HG02759 (cell line): Measurements from ENCODE around the gene CPA4.
"Not testable (repeated sequence)": the region's sequence is repeated elsewhere in the genome, so short reads cannot be mapped to it uniquely, and the experiment has no call there.

Experiments
- ATAC-seq: cut with Tn5 transposase; IDR thresholded peaks from one replicate; pipeline ENCODE4 v1.9.1; 2021; ENCODE audit warnings: mild to moderate bottlenecking, moderate library complexity; ENCODE audit not compliant: unreplicated experiment

Gene CPA4

DNA sequence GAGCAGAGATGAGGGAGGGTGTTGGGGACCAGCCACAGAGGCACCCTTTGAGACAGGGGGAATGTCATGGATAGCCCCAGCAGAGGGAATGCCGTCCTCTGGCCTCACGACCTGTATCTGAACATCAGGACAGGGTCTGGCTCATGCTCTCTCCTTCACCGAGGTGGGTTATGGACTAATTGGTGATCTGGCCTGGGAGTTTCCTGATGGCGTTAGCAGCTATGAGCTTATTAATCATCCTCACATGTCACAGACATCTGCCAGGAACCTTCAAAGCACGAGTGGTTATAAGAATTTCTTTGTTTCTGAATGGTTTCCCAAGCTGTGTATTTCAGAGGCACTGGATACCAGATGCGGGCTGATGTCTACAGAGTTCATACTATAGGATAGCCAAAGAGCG lies 6.9 kb downstream of the CPA4 start:
- no peak for ATAC-seq

DNA sequence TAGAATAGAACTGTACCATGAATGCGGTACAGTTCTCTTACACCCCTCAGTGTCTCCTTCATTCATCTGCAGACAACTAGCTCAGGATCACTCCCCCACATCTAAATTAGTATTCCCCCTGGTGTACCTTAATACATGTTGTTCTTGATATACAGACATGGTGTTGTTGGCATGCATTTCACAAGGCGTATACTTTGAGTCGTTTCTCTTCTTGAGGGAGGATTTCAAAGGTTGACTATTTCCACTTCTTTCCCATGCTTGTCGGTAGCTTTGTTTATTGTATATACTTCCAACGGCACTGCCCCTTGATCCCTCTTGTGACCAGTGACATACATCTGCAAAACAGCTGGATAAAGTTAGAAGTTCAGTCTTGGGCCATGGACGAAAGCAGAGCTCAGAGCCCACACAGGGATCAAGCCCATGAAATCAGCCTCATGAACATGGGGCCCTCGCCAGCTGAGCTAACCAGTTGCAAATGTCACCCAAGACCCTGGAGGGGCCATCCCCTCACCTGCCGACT lies 8.6 kb downstream of the CPA4 start:
- no peak for ATAC-seq

DNA sequence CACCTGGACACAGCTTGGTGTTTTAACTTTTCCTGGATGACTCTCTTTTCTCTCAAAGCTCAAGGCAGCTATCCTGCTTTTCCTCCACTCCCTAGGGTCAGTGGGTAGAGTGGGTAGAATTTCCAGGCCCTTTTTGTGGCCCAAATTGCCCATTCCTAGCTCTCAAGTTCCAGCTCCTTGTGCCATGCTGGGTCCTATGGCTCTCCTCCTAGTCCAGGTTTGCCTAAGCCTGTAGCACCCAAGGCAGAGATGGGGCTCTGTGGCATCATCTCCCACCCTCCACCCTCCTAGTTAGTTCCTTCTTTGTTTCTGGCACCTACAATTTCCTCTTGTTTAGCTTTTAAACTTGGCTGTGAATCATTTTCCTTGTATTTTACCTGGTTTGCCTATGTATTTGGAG lies 9.7 kb downstream of the CPA4 start:
- ATAC-seq: no peak

DNA sequence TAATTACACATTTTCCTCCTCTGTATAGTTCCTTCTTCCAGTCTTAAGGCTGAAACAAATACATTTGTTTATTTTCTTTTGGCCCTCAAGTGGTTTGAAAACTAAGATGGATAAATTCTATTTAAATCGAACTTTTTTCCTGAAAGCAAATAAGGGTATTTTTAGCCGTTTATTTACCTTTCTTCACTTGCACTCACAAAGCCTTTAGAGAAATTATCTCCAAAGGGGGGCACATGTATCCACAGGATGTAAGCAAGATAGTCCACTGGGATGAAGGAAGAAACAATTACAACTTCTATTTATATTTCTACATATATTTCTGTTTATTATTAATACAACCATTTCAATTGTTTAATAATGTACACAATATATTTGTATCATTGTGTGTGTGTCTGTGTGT lies 10.2 kb downstream of the CPA4 start:
- no peak for ATAC-seq

DNA sequence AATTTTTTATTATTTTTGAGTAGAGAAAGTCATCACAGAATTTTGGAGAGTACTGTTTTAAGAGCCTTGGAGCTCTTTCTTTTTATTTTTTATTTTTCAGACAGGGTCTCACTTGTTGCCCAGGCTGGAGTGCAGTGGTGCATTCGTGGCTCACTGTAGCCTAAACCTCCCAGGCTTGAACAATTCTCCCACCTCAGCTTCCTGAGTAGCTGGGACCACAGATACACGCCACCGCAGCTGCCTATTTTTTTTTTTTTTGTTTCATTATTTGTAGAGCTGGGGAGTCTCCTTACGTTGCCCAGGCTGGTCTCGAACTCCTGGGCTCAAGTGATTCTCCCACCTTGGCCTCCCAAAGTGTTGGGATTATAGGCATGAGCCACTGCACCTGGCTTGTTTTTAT lies 10.6 kb downstream of the CPA4 start:
- no peak for ATAC-seq

DNA sequence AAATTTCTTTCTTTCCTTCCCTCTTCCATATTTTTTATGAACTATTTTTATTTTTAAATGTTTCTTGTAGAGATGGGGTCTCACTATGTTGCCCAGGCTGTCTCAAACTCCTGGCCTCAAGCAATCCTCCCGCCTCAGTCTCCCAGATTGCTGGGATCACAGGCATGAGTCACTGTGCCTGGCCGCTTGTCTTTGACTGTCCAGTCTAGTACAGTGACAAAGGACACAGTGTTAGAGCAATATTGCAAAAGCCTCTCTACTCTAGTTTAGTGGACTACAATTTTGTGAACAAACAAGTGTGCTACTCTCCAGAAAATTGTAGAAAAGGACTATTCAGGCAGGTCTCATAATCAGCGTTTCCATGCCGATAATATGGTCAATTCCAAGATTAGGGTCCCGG lies 11.0 kb downstream of the CPA4 start:
- no peak for ATAC-seq

DNA sequence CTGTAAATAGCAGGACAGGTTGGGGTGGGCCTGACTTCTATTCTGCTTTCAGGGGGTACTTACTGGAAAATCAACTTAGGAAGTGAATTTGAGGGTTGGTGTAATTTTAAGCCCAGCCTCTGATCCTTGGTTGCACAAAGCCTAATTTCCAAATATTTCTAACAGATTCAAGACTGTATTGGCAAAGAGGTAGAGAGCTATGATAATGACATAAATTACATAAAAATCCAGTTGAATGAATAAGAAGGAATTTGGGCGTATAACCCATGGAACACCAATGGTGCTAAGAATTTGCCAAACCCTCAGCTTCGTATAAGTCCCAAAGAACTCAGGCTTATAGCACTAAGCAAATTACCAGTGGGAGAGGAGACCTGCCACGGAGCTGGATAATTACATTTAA lies 11.9 kb downstream of the CPA4 start:
- ATAC-seq: no peak

DNA sequence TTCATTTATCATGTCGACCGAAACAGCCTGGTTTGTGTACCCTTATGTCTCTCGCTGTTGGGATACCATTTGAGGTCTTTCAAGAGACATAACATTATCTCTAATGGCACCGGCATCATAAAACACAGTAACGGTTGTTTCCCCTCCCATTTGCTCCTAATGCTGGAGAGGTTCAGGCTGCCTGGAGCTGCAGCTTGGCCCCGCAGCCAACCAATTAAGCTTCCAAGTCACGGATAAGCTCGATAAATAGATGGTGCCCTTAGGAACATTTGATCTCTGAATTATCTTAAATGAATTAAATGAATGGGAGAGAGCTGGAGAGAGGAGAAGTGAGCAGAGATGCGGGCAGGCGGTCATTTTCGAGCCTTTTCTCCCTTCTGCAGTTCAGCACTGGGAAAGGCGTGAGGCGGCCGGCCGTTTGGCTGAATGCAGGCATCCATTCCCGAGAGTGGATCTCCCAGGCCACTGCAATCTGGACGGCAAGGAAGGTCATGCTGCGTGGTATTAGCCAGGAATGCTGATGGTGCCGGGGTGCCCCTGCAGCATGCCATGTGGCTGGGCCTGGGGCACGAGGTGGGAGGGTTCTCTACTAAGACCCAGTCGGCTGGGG lies 12.6 kb downstream of the CPA4 start:
- no peak for ATAC-seq

DNA sequence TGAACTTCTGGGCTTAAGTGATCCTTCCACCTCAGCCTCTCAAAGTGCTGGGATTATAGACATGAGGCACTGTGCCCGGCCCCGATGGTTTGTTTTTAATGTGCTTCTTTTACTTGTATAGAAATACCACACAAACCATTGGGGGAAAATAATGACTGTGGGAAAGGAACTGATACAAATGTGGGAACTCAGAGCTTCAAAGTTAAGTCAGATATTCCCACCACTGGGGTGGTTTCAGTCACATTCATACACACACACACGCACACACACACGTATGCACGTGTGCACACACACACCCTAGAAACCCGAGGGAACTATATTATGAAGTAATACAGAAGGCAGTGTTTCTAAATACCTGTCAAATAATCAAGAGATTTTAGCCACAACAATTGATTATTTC lies 17.0 kb downstream of the CPA4 start:
- ATAC-seq: no peak

DNA sequence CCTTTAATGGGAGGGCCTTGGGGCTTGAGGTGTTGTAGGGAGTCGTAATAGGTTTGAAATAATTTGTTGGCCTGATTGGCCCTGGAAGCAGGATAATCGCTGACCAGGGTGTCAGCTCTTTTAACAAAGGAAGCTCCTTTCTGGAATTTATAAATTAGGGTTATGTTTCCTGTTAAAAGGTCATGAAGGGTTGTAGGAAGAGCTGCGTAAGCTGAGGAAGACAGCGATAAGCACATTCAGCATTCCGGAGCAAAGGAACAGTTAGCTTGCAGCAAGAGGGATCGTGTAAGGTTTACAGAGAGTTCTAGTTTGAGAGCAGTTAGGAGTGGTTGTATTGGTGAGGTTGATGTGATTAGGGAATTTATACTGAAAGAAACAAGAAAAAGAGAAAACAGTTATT lies 21.3 kb downstream of the CPA4 start:
- ATAC-seq: no peak

DNA sequence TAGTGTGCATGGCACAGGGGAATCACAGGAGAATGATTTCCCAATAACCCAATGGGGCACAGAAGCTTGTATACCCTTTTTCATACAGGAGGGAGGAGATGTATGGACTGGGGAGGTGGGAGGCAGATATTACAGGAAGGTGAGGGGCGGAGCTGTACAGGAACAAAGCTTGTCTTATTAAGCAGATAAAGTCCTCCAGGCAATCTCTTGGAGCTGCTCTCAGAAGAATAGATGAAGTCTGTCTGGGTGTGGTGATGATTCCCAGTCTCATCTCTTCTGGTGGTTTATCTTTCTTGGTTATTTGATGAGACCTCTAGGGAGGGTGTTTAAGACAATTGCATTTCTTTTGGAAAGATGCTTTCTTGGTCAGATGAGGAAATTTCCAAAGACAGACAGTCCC lies 26.6 kb downstream of the CPA4 start:
- no peak for ATAC-seq

DNA sequence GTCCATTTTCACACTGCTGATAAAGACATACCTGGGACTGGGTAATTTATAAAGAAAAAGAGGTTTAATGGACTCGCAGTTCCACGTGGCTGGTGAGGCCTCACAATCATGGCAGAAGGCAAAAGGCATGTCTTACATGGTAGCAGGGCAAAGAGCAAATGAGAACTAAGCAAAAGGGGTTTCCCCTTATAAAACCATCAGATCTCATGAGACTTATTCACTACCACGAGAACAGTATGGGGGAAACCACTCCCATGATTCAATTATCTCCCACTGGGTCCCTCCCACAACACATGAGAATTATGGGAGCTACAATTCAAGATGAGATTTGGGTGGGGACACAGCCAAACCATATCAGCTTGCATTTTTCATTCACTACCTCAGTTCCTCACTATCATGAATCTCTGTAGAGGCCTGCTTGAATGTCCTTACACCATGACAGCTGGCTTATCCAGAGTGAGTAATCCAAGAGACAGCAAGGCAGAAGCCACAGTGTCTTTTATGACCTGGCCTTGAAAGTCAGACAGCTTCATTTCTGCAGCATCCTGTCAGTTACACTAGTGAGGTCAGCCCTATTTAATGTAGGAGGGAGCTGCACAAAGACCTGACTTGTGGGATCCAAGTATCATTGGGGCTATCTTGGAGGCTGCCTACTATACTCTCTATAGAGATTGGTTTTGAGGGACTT lies 28.7 kb downstream of the CPA4 start:
- not testable (repeated sequence) for ATAC-seq

DNA sequence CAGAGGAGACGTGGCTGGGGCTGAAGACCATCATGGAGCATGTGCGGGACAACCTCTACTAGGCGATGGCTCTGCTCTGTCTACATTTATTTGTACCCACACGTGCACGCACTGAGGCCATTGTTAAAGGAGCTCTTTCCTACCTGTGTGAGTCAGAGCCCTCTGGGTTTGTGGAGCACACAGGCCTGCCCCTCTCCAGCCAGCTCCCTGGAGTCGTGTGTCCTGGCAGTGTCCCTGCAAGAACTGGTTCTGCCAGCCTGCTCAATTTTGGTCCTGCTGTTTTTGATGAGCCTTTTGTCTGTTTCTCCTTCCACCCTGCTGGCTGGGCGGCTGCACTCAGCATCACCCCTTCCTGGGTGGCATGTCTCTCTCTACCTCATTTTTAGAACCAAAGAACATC lies 29.7 kb downstream of the CPA4 start:
- ATAC-seq: no peak

DNA sequence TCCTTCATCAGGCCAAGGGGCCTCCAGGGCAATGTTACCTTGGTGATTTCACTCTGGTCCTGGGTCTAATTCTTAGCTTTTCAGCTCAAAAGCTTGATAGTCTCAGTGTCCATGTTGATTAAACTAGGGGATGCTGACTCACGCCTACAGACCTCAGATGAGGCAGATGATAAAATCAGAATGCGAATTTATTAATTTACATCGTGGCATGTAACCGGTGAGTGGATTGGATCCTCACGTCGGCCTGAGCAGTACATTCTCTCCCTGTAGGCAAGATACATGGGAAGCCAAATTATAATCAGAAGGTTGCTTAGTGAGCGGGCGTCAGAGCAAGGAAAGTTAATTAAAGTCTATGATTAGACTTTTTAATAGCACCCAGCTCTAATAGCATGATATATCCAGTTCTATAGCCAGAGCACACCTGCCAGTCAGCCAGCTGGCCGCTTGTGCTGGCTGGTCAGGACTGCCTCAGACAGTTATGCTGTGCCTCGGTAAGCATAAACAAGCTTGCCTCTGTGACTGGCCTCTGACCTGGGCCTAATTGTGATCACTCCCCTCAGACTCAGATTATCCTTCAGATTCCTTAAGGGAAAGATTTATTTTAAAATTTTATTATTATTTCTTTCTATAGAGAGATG lies 31.5 kb downstream of the CPA4 start:
- ATAC-seq: no peak

DNA sequence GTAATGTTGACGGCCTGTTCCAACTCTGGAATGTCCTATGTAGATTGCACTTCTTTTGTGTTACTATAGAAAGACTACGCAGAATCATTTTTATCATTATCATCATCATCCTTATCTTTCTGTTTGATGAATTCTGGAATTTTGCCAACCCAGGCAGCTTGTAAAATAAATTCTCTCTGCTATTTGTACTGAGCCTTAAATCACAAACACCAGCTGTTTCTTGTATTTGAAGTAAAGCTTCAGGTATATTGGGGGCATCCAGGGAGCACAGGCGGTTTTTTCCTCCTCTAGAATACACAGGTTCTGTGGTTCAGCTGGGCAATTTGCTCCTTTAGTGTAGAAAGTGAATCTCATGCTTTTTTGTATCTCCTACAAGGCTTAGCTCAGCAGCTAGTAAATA lies 36.7 kb downstream of the CPA4 start:
- ATAC-seq: no peak

DNA sequence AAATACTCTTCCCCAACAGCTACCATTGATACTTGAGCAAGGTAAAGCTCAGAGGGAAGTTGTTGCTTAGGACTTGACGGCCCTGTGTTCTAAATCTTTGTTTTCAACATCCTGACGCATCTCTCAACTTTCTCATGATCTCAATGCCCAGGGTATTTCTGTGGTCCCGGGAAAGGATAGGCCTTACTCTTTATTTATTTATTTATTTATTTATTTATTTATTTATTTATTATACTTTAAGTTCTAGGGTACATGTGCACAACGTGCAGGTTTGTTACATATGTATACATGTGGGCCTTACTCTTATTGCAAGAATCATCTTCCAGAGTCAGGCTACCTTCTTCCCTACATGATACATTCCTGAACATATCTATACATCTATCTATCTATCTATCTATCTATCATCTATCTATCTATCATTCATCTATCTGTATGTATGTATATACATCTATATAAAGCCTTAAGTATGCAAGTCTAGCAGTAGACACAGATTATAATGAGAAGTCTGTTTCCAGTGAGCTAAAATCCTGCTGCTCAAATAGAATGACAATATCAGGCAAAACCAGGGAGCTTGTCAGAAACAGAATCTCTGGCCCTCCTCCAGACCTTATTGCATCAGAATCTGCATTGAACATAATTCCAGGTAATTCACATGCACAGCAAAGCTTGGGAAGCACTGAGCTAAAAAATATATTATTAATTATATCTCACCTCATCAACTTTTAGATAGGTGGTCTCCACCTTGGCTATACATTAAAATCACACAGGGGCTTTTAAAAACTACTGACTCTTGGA lies 39.5 kb downstream of the CPA4 start:
- no peak for ATAC-seq

DNA sequence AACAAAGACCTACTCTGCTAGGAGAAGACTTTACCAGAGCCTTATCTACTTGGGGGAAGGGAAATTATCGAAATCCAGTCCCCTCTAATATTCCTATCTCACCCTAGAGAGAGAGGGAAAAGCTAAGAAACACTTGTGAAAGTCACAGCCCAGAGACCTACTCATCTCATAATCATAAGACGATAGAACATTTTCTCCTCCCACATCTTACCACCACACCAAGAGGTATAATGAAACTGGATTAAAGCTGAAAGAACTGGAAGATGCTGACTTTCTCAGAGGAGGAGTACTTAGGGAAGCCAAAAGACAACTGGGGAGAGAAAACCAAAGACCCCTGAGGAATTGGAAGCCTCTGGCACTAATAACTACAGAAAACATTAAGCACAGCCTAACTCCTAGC lies 40.9 kb downstream of the CPA4 start:
- ATAC-seq: no peak

DNA sequence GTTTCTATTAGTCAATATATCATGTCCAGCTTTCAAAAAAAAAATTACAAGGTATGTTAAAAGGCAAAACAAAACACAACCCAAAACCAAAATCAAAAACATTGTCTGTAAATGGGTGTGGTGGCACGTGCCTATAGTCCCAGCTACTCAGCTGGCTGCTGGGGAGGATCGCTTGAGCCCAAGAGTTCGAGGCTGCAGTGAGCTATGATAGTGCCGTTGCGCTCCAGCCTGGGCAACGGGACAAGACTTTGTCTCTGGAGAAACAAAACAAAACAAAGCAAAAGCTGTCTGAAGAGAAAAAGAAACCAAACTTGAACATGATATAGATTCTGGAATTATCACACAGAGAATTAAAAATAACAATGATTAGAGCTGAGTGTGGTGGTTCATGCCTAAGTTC lies 41.3 kb downstream of the CPA4 start:
- no peak for ATAC-seq

DNA sequence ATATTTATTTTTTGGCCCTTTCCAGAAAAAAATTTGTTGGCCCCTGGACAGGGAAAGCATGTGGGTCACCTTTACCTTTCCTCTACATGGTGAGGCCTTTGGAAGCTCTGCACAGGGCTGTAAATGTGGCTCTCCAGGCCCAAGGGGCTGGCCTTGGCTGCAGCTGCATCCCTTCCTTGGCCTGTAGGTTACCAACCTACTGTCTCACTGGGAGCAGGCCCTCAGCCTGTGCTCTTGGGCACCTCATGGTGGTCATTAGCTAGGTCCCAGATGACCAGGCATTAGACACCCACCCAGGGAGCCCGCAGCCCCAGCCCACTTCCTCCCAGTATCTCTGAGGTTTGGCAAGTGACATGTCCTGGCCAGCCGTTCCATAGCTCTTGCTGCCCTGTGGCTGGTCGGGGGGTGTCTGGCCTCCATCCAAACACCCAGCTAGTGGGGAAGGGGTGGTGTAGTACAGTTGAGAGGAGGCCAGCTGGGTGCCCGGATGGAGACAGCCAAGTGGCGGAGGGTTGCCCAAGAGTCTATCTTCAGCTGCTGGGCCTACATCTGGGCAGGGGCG lies 44.5 kb downstream of the CPA4 start:
- no peak for ATAC-seq

DNA sequence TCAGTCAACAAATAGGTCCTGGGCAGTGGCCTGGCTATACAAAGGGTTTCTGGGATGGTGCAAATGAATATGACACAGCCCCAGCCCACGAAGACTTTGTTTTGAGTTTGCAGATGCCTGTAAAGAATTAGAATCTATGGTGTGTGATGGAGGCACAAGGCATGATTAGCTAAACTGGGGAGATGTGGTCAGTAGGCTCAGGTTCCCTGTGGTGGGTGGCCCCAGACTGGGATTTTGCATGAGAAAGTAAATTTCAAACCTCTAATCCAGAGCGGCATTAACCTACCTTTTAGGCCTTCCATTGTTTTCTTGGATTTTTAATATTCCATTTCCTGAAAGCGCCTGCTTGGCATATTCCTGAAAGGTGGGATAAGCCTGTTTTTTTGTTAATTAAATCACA lies 45.3 kb downstream of the CPA4 start:
- ATAC-seq: no peak

DNA sequence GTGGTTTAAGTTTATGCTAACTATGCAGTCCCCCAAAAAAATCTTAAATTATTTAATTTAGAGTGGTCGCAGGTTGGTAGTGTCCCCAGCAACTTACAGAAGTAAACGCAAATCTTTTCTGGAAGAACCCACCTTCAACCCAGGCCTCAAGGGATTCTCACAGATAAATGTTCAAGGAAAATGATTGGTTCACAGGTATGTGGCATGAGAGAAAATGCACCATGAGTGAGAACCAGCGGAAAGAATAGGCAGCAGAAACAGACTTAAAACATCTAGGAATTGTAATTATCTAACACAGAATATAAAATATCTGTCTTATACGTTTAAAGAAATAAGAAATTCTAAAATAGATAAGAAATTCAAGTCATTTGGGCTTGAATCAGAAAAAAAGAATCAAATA lies 48.9 kb downstream of the CPA4 start:
- no peak for ATAC-seq
